Body of pancreas (tissue), 4 donors: ENCODE data around the gene EHMT1. TPM values are rescaled to one million over a fixed set of nuclear protein-coding genes. Genes with fewer than 3 reads are reported as not detected.

ENCODE experiments used
- ATAC-seq: fragments of 150-250 bp; one replicate; pipeline ENCODE4 v1.9.1; 2016
- DNase-seq, 4 donors: peaks; one replicate each; pipeline ENCODE4 v3.0.0-alpha.2; 2019
- H3K27ac ChIP-seq, 4 donors: fragments of 200-600 bp; sonication (generic); 1 replicate in 3 of 4; 2 replicates in 1 of 4; pipeline versions ENCODE4 v1.5.1 to v1.6.1; 2016 to 2019; ENCODE audit warnings: mild to moderate bottlenecking in 1 of 4, mixed read lengths in 1 of 4, moderate library complexity in 1 of 4
- H3K27me3 ChIP-seq, 2 donors: fragments of 200-600 bp; sonication (generic); one replicate each; pipeline ENCODE4 v1.6.0; 2016; ENCODE audit warnings: mild to moderate bottlenecking in 1 of 2
- H3K36me3 ChIP-seq, 2 donors: fragments of 200-600 bp; sonication (generic); replicated peaks in 1 of 2; 2 replicates each; pipeline ENCODE4 v1.5.1; 2016; ENCODE audit warnings: low read depth in 2 of 2; ENCODE audit not compliant: insufficient read depth in 1 of 2
- H3K4me1 ChIP-seq: fragments of 200-600 bp; sonication (generic); one replicate; pipeline ENCODE4 v1.6.0; 2016
- H3K4me3 ChIP-seq, 2 donors: fragments of 200-600 bp; sonication (generic); 1 replicate in 1 of 2; 2 replicates in 1 of 2; pipeline ENCODE4 v1.5.1; 2016 to 2019
- H3K9me3 ChIP-seq, 3 donors: fragments of 200-600 bp; sonication (generic); 1 replicate in 2 of 3; 2 replicates in 1 of 3; pipeline ENCODE4 v1.5.1; 2016
- POLR2A ChIP-seq, 3 donors: fragments of 450-650 bp; IDR thresholded peaks; one replicate each; pipeline ENCODE4 v1.6.1; 2016; ENCODE audit warnings: antibody characterized with exemption in 3 of 3, mild to moderate bottlenecking in 2 of 3
- WGBS, 2 donors: methylation state at CpG; one replicate each; pipeline ENCODE4 v1.1.5; 2017; 5-methylcytosine and 5-hydroxymethylcytosine counted together
- intact Hi-C: fragments of 100-400 bp; cut with DNase I; formaldehyde crosslinking; loops from one replicate; pipeline ENCODE4 v1.15.1; 2023
- total RNA-seq, 2 donors: library from RNA; depleted of rRNA; stranded (reverse); fragments of >200 nt; gene quantifications; one replicate each; pipeline ENCODE4 v1.1.0, GENCODE V29; 2016
- TF ChIP-seq, protein P1 (sequence below), 7 experiments: fragments of 450-650 bp in 4 of 7; fragments of 200-600 bp in 3 of 7; sonication (generic) in 3 of 7; IDR thresholded peaks; one replicate each; pipeline ENCODE4 v1.5.1; 2016 to 2019; ENCODE audit warnings: antibody characterized with exemption in 7 of 7

Gene EHMT1
- total RNA-seq, 2 donors from 2014 or later = 41.0 to 65.9 TPM

- ATAC-seq (no peak), DNase-seq (no peak)
- intact Hi-C loops = no loop called here
- Histone ChIP-seq H3K4me3 (no peak overlapping the region), H3K36me3 (no peaks in the 10 kb centered on the region), H3K27ac (no peak overlapping the region), H3K27me3 (no peaks in the 10 kb centered on the region), H3K4me1 (no peaks in the 10 kb centered on the region), H3K9me3 (no peaks in the 10 kb centered on the region)
- 73 to 79% methylated on average over 15 of the region's 15 CpGs for WGBS, 2 donors
- TF ChIP-seq, protein P1, sequence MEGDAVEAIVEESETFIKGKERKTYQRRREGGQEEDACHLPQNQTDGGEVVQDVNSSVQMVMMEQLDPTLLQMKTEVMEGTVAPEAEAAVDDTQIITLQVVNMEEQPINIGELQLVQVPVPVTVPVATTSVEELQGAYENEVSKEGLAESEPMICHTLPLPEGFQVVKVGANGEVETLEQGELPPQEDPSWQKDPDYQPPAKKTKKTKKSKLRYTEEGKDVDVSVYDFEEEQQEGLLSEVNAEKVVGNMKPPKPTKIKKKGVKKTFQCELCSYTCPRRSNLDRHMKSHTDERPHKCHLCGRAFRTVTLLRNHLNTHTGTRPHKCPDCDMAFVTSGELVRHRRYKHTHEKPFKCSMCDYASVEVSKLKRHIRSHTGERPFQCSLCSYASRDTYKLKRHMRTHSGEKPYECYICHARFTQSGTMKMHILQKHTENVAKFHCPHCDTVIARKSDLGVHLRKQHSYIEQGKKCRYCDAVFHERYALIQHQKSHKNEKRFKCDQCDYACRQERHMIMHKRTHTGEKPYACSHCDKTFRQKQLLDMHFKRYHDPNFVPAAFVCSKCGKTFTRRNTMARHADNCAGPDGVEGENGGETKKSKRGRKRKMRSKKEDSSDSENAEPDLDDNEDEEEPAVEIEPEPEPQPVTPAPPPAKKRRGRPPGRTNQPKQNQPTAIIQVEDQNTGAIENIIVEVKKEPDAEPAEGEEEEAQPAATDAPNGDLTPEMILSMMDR (IDR thresholded peaks at IDR 0.05) = no peak
Measured at GRCh38 chr9:137647096-137647714, 28.4 kb downstream of the EHMT1 start.

- TF ChIP-seq POLR2A (IDR thresholded peaks at IDR 0.05) = no peak
- TF ChIP-seq, protein P1 (IDR thresholded peaks at IDR 0.05) = no peak
- Histone ChIP-seq H3K36me3 (no peaks in the 10 kb centered on the region), H3K4me1 (no peaks in the 10 kb centered on the region), H3K27ac (no peak overlapping the region), H3K27me3 (no peaks in the 10 kb centered on the region), H3K9me3 (no peaks in the 10 kb centered on the region), H3K4me3 (no peak overlapping the region)
- ATAC-seq (no peak), DNase-seq (no peak)
- 81 to 87% methylated on average over 2 of the region's 2 CpGs for WGBS, 2 donors
- intact Hi-C loops = no loop called here
Measured at GRCh38 chr9:137648396-137648795, 29.6 kb downstream of the EHMT1 start.

DNA sequence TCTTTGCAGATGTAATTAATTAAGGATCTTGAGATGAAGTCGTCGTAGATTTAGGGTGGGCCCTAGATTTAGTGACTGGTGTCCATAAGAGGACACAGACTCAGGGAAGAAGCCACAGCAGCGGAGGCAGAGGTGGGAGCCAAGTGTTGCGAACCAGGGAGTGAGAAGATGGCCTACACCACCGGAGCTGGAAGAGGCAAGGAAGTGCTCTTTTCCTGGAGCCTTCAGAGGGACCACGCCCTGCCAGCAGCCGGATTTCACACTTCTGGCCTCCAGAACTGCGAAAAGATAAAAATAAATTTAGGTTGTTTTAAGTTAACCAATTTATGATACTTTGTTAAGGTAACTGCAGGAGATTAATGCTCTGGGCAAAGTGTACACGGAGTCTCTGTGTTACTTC, 30.7 kb downstream of the EHMT1 start:
- Histone ChIP-seq H3K4me3 (no peak overlapping the region), H3K36me3 (peaks cover 0 to 2% of the 10 kb centered on the region in 2 donors), H3K27me3 (no peaks in the 10 kb centered on the region), H3K9me3 (no peaks in the 10 kb centered on the region), H3K27ac (no peak overlapping the region), H3K4me1 (no peaks in the 10 kb centered on the region)
- intact Hi-C loops = no loop called here
- WGBS, 2 donors = 85 to 88% methylated on average over 9 of the region's 9 CpGs
- no peak for ATAC-seq
- TF ChIP-seq, protein P1 (IDR thresholded peaks at IDR 0.05) = no peak
- no peak for TF ChIP-seq POLR2A (IDR thresholded peaks at IDR 0.05)
- no peak for DNase-seq

- 87 to 97% methylated on average over 2 of the region's 2 CpGs for whole genome bisulfite sequencing, 2 donors
- TF ChIP-seq, protein P1 (IDR thresholded peaks at IDR 0.05) = no peak
- TF ChIP-seq POLR2A (IDR thresholded peaks at IDR 0.05) = no peak
- Histone ChIP-seq H3K27me3 (no peaks in the 10 kb centered on the region), H3K36me3 (peaks cover 0 to 2% of the 10 kb centered on the region in 2 donors), H3K4me3 (no peak overlapping the region), H3K4me1 (no peaks in the 10 kb centered on the region), H3K9me3 (no peaks in the 10 kb centered on the region), H3K27ac (no peak overlapping the region)
- intact Hi-C loops = no loop called here
- no peak for DNase-seq
- no peak for ATAC-seq
Measured at GRCh38 chr9:137650259-137650658, 31.5 kb downstream of the EHMT1 start.

GRCh38 chr9:137650779-137651178, 32.0 kb downstream of the EHMT1 start:
- Histone ChIP-seq H3K27me3 (no peaks in the 10 kb centered on the region), H3K9me3 (no peaks in the 10 kb centered on the region), H3K36me3 (peaks cover 0 to 2% of the 10 kb centered on the region in 2 donors), H3K27ac (no peak overlapping the region), H3K4me1 (no peaks in the 10 kb centered on the region), H3K4me3 (no peak overlapping the region)
- WGBS, 2 donors = 79 to 80% methylated on average over 7 of the region's 7 CpGs
- TF ChIP-seq, protein P1 (IDR thresholded peaks at IDR 0.05) = no peak
- TF ChIP-seq POLR2A (IDR thresholded peaks at IDR 0.05) = no peak
- ATAC-seq (no peak), DNase-seq (no peak)
- intact Hi-C loops = no loop called here
